Ovary (tissue), 9 donors: ENCODE measurements around the gene FAM20C. TPM values are rescaled to one million over a fixed set of nuclear protein-coding genes. Genes with fewer than 3 reads are reported as not detected.

Experiments
- DNase-seq, 5 donors: peaks; one replicate each; pipeline ENCODE4 v3.0.0-alpha.2; 2019 to 2020
- H3K27ac ChIP-seq, 2 donors: fragments of 200-600 bp; one replicate each; pipeline versions ENCODE4 v1.5.1 to v1.8.0; 2019 to 2022
- H3K27me3 ChIP-seq: fragments of 200-600 bp; one replicate; pipeline ENCODE4 v1.8.0; 2022
- H3K36me3 ChIP-seq: fragments of 200-600 bp; sonication (generic); one replicate; pipeline ENCODE4 v1.5.1; 2019
- H3K4me1 ChIP-seq: one replicate; pipeline ENCODE4 v1.8.1; 2013; ENCODE audit warnings: mild to moderate bottlenecking, moderate library complexity; ENCODE audit not compliant: insufficient read depth
- H3K4me3 ChIP-seq: fragments of 200-600 bp; sonication (generic); one replicate; pipeline ENCODE4 v1.5.1; 2017
- H3K9me3 ChIP-seq, 2 donors: fragments of 200-600 bp in 1 of 2; sonication (generic) in 1 of 2; one replicate each; pipeline versions ENCODE4 v1.5.1 to v1.8.1; 2013 to 2019; ENCODE audit warnings: mild to moderate bottlenecking in 1 of 2, moderate library complexity in 1 of 2
- EP300 ChIP-seq: sonication (generic); formaldehyde crosslinking; IDR thresholded peaks from one replicate; pipeline ENCODE4 v1.6.1; 2017; ENCODE audit warnings: antibody characterized with exemption
- POLR2A ChIP-seq: fragments of 450-650 bp; IDR thresholded peaks from one replicate; pipeline ENCODE4 v1.6.1; 2017; ENCODE audit warnings: antibody characterized with exemption, mild to moderate bottlenecking, moderate library complexity
- WGBS, 3 donors: extraction: QIAGEN DNeasy Blood & Tissue Kit in 1 of 3; methylation state at CpG; one replicate each; pipeline versions ENCODE4 v1.1.5 to v1.1.7; 2013 to 2017; 5-methylcytosine and 5-hydroxymethylcytosine counted together
- intact Hi-C, 4 donors: fragments of 100-400 bp; cut with DNase I; formaldehyde crosslinking; loops; one replicate each; pipeline versions ENCODE4 v1.11.0 to v1.15.1; 2022 to 2023
- polyA plus RNA-seq, 2 donors: library from polyadenylated mRNA; stranded (reverse); fragments of 200-250 nt in 1 of 2; fragments of 350-450 nt in 1 of 2; fragmentation: Illumina TruSeq in 1 of 2; extraction: RNeasy Lipid Tissue Mini Kit (QIAGEN cat#74804) in 1 of 2; gene quantifications; one replicate each; pipeline ENCODE4 v1.2.3, GENCODE V29; 2013 to 2014
- total RNA-seq, 7 donors: library from RNA; depleted of rRNA in 2 of 7; stranded (reverse); fragments of >200 nt in 2 of 7; fragmentation: NEBNext Ultra II Directional in 3 of 7; extraction: Animal tissue kit (Norgen Biotek cat#: 25700) in 3 of 7; gene quantifications; one replicate each; pipeline versions ENCODE4 v1.1.0 to v1.2.4, GENCODE V29; 2016 to 2023
- TF ChIP-seq, protein P1 (sequence below), 3 donors: fragments of 450-650 bp in 2 of 3; fragments of 200-600 bp in 1 of 3; IDR thresholded peaks; one replicate each; pipeline versions ENCODE4 v1.5.1 to v1.8.0; 2016 to 2022; ENCODE audit warnings: antibody characterized with exemption in 3 of 3, mild to moderate bottlenecking in 1 of 3
- donor health status: DM: no; HTN: no; CAD: no; lungs with moderate emphysema.
- donor health status: DM: no; HTN: no; CAD: no.
- donor health status: Bipolar disorder and iron deficiency.
- donor health status: DM: yes; HTN: yes; CAD: no.
- donor health status: DM: no; HTN: no; CAD: no.
- donor health status: DM: yes; HTN: yes; CAD: no.

FAM20C gene
- total and polyA plus RNA-seq, 9 donors, result 6.2 to 80.4 (median 33.5) TPM

DNA sequence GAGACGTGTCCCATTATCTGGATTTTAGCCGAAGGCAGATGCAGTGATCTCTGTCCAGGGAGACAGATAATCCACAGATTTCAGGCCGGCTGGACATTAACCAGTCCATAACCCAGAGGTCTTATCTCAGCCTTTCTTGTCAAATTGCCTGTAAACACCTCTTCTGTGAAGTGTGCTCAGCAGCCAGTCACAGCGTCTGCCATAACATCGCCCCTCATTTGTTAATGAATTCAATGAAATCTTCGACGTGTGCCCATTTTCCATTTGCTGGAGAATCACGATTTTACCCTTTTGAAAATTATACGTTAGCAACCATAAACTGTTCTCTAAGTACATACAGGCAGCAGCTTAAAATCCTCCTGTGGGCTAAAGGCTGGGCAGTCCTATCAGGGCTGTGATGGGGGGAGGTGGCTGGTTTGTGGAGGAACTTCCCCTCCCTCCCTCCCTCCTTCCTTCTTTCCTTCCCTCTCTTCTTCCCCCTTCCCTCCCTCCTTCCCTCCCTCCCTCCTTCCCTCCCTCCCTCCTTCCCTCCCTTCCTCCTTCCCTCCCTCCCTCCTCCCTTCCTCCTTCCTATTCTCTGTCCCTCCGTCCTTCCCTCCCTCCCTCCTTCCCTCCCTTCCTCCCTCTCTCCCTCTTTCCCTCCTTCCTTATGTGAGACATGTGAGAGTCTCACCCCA is 26.6 kb upstream of the FAM20C start:
- H3K4me1 ChIP-seq, result no peaks in the 10 kb centered on the region
- no peaks in the 10 kb centered on the region for H3K36me3 ChIP-seq
- 58 to 63% (median 60%) methylated on average over 10 of the region's 10 CpGs for WGBS, 3 donors
- no peaks in the 10 kb centered on the region for H3K27me3 ChIP-seq
- no peak overlapping the region for H3K27ac ChIP-seq
- H3K9me3 ChIP-seq, result no peaks in the 10 kb centered on the region
- no peak for TF ChIP-seq EP300
- no peak overlapping the region for H3K4me3 ChIP-seq
- DNase-seq, result peak in 1 of 5 donors; percentile 7
- intact Hi-C loops, result no loop called here

DNA sequence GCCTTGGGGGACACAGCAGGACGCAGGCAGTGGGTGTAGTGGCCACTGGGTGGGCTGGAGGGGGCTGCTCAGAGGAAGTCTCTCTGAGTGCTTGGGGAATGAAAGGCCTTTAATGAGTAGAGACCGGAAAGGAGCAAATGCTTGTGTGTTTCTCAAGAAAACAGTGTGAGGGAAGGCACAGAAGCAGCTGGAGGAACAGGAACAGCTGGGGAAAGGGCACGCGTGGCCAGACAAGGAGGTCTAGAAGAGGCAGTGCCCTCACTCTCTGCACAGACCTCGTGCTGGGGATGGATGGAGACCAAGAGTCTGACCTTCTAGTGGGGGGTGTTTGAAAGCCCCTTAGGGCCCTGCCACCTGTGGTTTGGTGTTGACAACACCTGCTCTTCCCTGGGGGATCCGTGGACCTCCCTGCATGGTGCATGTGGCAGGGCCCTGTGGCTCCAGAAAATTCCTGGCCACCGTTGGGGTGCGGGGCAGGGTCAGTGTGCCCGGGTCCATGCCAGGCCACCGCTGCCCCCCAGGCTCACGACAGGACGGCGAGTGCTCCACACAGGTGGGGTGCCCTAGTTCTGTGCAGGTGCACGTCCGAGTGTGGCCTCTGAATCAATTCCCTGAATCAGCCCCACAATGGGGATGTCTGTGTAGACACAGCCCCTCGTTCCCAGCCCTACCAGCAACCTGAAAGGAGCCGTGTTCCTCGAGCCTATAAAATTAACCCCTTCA is 25.9 kb upstream of the FAM20C start:
- intact Hi-C loops, result no loop called here
- Histone ChIP-seq H3K36me3 (no peaks in the 10 kb centered on the region), H3K4me3 (no peak overlapping the region), H3K9me3 (no peaks in the 10 kb centered on the region), H3K27me3 (no peaks in the 10 kb centered on the region), H3K27ac (no peak overlapping the region), H3K4me1 (no peaks in the 10 kb centered on the region)
- 51 to 62% (median 56%) methylated on average over 15 to 18 of the region's 18 CpGs for WGBS, 3 donors
- TF ChIP-seq POLR2A, result no peak
- no peak for TF ChIP-seq EP300
- TF ChIP-seq, protein P1, sequence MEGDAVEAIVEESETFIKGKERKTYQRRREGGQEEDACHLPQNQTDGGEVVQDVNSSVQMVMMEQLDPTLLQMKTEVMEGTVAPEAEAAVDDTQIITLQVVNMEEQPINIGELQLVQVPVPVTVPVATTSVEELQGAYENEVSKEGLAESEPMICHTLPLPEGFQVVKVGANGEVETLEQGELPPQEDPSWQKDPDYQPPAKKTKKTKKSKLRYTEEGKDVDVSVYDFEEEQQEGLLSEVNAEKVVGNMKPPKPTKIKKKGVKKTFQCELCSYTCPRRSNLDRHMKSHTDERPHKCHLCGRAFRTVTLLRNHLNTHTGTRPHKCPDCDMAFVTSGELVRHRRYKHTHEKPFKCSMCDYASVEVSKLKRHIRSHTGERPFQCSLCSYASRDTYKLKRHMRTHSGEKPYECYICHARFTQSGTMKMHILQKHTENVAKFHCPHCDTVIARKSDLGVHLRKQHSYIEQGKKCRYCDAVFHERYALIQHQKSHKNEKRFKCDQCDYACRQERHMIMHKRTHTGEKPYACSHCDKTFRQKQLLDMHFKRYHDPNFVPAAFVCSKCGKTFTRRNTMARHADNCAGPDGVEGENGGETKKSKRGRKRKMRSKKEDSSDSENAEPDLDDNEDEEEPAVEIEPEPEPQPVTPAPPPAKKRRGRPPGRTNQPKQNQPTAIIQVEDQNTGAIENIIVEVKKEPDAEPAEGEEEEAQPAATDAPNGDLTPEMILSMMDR (IDR thresholded peaks at IDR 0.05), result no peak
- DNase-seq, result peak in 1 of 5 donors; percentile 33

DNA sequence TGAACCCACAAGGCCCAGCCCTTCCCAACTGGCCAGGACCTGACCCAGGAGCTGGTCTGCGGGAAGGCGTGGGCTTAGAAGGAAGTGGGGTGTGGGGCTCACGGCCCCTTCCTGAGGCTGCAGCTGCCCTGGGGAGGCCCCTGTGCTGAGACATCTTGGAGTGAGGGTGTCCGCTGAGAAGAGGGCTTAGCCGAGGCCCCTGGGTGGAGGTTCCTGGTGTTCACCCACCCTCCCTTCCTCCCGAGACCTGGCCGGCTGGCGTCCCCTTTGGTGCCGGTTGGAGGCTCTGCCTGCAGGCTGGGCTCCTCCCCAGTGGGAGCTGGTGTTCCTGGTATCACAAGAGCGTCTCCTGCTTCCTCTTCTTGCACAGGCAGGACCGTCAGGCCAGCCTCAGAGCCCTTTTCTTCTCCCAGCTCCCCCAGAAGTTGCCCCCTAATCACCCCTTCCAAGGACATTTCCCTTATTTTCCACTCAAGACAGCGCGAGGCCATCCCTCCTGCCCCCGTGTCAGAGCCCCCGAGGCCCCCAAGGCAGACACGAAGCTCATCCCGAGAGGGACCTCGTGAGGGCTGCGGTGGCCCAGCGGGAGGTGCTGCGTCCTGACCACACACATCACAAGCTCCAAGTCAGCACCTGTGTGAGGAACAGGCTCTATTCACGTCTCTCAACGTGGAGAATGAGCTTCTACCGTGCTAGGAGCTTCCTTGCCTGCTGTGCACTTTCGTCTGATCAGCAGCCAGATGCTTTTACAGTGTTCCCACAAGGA is 25.1 kb upstream of the FAM20C start:
- no peaks in the 10 kb centered on the region for H3K27me3 ChIP-seq
- H3K9me3 ChIP-seq, result no peaks in the 10 kb centered on the region
- TF ChIP-seq, protein P1 (IDR thresholded peaks at IDR 0.05), result no peak
- TF ChIP-seq POLR2A (no peak), EP300 (no peak)
- H3K27ac ChIP-seq, result no peak overlapping the region
- 65 to 79% (median 68%) methylated on average over 22 to 25 of the region's 25 CpGs for WGBS, 3 donors
- no peaks in the 10 kb centered on the region for H3K36me3 ChIP-seq
- H3K4me1 ChIP-seq, result no peaks in the 10 kb centered on the region
- DNase-seq, result peak in 1 of 5 donors; percentile 28
- intact Hi-C loops, result no loop called here
- no peak overlapping the region for H3K4me3 ChIP-seq

DNA sequence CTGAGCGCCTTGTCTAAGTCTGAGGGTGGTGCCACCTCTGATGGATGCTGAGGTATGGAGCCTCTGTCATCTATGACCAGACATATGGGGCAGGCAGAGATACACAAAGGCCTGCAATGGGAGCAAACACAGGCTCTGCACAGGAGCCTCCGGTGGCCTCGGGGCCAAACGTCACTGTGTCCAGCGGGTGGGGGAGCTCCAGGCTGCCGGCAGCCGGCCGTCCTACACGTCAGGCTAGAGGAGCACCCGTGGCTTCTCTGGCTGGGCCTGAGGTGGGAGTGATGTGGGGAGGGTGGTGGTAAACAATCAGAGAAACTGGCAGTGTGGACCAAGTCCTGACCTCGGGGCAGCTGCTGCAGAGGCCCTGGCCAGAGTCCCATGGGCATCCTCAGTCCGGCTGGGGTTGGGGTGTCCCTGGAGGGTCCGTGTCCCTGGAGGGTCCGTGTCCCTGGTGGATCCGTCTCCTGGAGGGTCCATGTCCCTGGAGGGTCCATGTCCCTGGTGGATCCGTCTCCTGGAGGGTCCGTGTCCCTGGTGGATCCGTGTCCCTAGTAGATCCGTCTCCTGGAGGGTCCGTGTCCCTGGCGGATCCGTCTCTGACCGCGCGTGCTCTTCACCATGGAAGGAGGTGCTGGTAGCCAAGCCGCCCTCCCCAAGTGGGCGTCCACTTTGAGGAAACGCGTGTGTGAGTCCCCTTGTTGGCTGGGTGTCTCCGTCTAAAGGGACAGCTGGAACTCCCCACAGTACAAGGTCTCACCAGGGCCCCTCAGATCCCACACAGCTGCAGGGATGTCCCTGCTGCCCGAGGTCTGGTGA is 24.2 kb upstream of the FAM20C start:
- Histone ChIP-seq H3K27ac (no peak overlapping the region), H3K4me1 (no peaks in the 10 kb centered on the region), H3K36me3 (no peaks in the 10 kb centered on the region), H3K9me3 (no peaks in the 10 kb centered on the region), H3K4me3 (no peak overlapping the region), H3K27me3 (no peaks in the 10 kb centered on the region)
- intact Hi-C loops, result no loop called here
- TF ChIP-seq POLR2A (no peak), EP300 (no peak)
- TF ChIP-seq, protein P1 (IDR thresholded peaks at IDR 0.05), result no peak
- DNase-seq, result peak in 1 of 5 donors; percentile 28
- WGBS, 3 donors, result 83 to 90% (median 86%) methylated on average over 30 to 31 of the region's 31 CpGs
